Fibroblast of mammary gland (primary cell): ENCODE data around the gene RADIL.

ENCODE experiments used
- DNase-seq: peaks from one replicate; pipeline ENCODE4 v3.0.0-alpha.2; 2010; ENCODE audit warnings: low read depth
- H3K4me3 ChIP-seq: 2 replicates; pipeline ENCODE4 v1.5.1; 2011; ENCODE audit warnings: low read depth, mild to moderate bottlenecking, low read length, moderate library complexity; ENCODE audit not compliant: control insufficient read depth
- CTCF ChIP-seq: conservative IDR thresholded peaks from 2 replicates; pipeline ENCODE4 v1.5.1; 2011; ENCODE audit warnings: low read depth, low read length, inconsistent platforms; ENCODE audit not compliant: control insufficient read depth, insufficient read depth

Gene RADIL

GRCh38 chr7:4911111-4911828, 27.8 kb upstream of the RADIL start:
- no peak for TF ChIP-seq CTCF
- DNase-seq = no peak

DNA sequence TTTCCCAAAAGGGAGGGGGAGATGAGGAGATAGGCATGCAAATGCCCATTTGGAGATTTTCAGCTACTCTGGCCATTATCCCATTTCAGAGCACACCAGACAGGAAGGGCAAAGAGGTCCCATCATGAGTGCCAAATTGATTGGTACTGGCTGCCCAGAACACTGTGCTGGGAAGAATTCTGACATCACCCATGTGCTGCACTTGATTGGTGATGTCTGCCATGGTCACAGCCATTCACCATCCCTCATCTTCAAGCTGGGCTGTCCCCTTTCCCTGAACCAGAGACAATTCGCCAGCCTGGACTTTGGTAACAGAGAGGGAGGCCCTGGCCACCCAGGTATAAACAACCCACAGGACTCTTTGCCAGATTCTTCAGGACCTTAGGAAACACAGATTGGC, 23.2 kb upstream of the RADIL start:
- DNase-seq = peak; percentile 6
- H3K4me3 ChIP-seq = no peak overlapping the region
- no peak for TF ChIP-seq CTCF

More at GRCh38 chr7:4911111-4911828, 27.8 kb upstream of the RADIL start:
- no peak overlapping the region for H3K4me3 ChIP-seq

GRCh38 chr7:4905171-4905570, 21.7 kb upstream of the RADIL start:
- H3K4me3 ChIP-seq = no peak overlapping the region
- DNase-seq = no peak
- TF ChIP-seq CTCF = no peak

DNA sequence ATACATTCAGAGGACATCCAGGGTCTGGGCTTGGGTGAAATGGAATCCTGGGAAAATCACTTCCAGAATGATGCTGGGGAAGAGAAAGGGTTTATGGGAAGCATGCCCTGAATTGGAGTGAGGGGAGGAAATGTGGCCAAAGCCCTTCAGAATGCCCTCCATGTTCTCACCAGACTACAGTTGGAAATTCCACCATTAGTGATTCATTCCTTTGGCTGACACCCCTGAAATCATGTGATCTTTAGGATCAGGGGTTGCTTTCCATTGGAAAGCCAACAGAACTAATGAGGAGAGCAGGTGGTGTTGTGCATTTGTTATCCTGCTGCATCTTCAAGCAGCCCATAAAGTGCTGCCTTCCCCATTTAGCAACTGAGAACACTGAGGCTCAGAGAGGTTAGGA, 20.8 kb upstream of the RADIL start:
- no peak for DNase-seq
- no peak overlapping the region for H3K4me3 ChIP-seq
- TF ChIP-seq CTCF = no peak

DNA sequence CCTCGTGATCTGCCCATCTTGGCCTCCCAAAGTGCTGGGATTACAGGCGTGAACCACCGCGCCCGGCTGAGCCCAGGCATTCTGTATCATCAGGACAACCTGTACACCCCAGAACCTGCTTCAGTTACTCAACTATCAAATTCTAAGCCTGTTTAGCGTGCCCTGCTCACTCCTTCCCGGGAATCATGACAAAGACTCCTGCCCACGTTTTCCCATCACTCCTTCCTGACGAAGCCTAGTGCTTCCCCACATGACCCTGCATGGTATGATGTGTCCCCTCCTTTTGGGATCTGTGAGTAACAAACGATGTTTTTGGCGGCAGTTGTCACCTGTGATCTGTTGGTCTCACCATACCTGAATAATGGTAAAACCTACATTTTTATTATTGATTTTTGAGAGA, 12.2 kb upstream of the RADIL start:
- TF ChIP-seq CTCF = no peak
- no peak overlapping the region for H3K4me3 ChIP-seq
- DNase-seq = no peak

DNA sequence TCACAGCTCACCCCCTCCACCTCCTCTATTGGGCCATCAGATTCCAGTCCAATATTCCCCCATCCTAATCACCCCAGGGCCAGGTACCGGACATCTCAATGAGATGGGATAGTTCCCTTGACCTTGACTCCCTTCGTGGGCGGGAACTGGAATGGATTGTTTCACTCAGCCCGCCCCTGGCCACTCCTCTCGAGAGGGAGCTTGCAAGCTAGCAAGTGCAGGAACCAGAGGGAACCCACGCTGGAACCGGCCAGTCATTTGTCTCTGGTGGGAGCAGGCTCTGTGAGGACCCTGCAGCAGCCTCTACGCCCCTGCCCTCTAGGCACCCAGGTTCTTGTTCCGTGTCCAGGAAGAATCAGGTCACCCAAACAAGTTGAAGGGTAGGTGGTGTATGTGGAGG, 11.0 kb upstream of the RADIL start:
- no peak overlapping the region for H3K4me3 ChIP-seq
- TF ChIP-seq CTCF = no peak
- DNase-seq = no peak
